GM20000 (cell line): Measurements from ENCODE around the gene NDUFA3.

Source experiments
- DNase-seq: peaks from one replicate; pipeline ENCODE4 v3.0.0; 2012; ENCODE audit warnings: low spot score
- TF ChIP-seq, protein P1 (sequence below): IDR thresholded peaks from 2 replicates; pipeline ENCODE4 v1.5.1; 2012; ENCODE audit warnings: mild to moderate bottlenecking, control low read depth; ENCODE audit errors: extremely low read depth, missing control alignments

NDUFA3 gene

DNA sequence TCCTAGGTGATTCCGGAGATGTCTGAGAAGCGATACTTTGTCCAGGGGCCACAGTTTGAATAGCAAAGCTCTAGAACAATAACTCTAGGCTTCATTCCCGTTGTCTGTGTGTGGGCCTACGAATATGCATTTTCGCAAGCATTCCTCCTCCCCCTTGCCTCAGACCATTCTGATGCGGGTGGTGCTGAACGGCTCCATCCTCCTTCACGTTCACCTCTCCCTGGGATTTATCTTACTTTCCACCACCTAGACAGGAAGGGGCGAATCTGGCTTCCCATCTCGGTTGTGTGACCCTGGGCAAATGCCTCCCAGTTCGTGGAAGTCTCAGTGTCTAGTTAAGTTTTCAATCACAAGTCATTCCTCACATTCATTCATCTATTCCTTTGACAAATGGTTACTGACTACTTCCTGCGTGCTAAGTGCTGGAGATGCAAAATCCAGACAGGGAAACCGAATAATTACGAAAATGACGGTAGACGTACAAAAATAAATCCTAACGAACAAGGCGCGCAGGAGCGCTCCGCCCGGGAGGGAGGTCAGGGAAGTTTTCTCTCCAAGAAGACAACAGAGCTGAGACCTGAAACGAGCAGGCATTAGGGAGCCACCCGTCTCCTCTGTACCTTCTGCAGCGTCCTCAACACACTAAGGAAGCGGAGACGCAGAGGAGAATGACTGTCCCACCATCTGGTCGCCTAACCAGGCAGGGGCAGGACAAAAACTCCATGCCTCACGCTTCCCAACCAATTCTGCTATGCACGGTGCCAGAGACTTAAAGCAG lies 33.6 kb downstream of the NDUFA3 start:
- TF ChIP-seq, protein P1, sequence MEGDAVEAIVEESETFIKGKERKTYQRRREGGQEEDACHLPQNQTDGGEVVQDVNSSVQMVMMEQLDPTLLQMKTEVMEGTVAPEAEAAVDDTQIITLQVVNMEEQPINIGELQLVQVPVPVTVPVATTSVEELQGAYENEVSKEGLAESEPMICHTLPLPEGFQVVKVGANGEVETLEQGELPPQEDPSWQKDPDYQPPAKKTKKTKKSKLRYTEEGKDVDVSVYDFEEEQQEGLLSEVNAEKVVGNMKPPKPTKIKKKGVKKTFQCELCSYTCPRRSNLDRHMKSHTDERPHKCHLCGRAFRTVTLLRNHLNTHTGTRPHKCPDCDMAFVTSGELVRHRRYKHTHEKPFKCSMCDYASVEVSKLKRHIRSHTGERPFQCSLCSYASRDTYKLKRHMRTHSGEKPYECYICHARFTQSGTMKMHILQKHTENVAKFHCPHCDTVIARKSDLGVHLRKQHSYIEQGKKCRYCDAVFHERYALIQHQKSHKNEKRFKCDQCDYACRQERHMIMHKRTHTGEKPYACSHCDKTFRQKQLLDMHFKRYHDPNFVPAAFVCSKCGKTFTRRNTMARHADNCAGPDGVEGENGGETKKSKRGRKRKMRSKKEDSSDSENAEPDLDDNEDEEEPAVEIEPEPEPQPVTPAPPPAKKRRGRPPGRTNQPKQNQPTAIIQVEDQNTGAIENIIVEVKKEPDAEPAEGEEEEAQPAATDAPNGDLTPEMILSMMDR, result no peak
- DNase-seq, result no peak

DNA sequence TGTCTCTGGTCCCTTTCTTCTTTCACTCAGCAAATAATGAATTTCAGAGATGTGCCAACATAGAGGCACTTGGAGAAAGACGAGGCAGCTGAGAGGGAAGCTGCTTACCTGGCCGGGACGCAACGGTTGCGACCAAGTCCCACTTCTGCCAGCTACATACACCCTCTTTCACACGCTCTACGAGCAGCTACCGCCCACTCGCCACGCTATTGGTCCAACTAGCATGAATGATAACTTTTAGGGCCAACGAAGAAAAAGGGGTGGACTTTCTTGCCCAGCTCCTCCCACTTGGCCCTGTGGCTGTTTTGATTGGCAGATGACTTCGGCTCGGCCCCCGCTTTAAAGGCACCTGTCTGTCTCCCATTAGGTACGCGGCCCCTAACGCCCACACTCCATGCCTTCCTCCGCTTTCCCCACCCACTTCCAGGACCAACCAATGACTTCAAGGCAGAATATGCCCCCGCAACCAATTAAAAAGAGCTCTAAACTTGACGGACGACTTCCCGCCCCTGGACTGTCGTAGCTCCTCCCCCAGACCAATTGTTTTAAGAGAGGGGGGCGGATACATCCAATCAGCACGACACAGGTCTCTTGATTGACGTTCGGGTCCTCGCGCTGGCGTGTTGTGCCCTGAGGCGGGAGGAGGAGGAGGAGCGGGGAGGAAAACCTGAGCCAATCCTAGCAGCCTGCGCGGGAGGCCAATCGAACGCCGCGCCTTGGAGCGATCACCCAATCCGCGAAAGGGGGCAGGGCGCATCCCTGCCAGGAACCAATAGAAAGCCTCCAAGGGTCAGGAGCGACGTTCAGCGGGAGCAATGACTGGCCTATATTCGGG lies 34.4 kb downstream of the NDUFA3 start:
- TF ChIP-seq, protein P1, result no peak
- peak; percentile 99 for DNase-seq

DNA sequence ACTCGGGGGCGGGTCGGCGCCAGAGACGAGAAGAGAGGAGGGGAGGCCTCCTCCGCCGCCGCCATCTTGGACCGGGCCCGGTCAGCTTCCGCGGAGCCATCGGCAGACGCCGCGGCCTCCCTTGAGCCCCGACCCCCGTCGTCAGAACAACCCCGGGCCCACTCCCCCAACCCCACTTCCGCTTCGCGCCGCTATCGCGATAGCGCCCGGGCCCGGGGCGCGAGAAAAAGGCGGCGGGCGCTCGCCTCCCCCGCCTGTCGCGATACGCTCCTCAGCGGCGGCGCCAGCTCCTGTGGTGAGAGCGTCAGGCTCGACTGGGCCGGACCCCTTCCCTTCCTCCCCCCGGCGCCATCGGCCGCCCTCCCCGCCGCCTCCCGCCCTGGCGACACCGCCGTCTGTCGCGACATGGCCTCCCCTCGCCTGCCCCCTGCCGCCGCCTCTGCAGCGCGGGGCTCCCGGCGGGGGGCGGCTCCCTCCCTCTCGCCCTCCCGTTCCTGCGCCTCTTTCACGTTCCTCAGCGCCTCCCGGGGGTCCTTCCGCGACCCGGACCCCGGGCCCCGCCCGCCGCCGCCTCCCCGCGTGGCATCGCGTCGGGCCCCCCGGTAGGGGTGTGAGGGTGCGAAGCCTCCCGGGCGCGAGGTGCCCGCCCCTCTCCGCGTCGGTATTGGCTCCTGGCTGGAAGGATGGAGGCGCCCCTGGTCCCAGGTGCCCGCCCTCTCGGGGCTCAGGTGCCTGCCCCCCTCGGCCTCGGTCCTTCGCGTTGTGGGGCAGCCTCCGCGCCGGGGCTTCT lies 35.2 kb downstream of the NDUFA3 start, which contains the start of gene CNOT3:
Gene CNOT3, plus strand, starts transcription at position 64 of the 790 bp plus-strand sequence. CDS start 5,217 bp downstream, outside the sequence.
- DNase-seq, result no peak
- TF ChIP-seq, protein P1, result no peak

DNA sequence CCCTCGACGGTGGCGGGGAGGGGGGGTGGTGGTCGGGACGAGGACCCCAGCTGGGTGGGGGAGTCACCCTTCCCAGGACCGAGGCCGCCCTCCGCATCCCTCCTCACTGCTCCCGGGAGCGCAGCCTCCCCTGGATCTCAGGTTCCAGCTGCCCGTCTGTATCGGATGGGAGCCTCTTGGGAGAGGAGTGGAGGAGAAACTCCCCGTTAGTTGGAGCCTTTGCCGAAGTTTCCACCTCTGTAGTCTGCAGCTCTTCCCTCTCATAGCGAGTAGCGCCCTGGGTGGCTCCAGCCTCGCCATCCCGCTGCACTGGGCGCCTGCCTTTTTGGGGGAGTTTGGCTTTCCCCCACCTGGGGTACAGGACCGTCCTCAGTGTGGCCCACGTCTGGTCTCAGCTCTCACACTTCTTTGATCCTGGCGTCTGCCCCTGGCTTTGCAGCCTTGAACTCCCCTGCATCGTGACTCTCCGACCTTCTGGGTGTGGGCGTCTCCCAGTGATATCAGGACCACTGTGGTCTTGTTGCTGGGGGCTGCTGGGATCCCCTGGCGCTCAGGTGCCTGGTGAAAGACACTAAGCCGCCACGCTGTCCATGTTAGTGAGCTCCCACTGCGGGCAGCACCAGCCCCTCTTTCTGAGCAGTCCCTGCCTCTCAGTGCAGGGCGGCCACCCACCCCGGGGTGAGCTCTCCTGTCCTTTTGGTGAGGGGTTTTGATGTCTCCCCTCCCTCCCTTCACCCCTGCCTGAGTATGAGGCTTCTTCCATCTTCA lies 36.0 kb downstream of the NDUFA3 start:
- TF ChIP-seq, protein P1, result no peak
- DNase-seq, result no peak

DNA sequence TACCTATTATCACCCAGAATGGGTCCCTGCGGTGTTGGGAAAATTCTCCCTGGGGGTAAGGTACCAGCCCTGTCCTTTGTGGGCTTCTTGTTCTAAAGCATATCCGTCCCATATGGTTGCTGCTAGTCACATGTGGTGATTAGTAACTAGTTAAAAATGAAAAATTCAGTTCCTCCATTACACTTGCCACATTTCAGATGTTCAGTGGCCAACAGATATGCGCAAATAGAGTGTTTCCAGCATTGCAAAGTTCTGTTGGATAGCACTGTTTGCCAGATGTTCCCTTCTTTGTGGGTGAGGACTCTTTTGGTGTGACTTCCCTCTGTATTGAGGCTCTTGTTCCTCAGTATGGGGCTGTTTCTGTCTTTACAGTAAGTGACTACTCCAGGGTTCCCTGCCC lies 38.7 kb downstream of the NDUFA3 start:
- DNase-seq, result no peak
- TF ChIP-seq, protein P1, result no peak

DNA sequence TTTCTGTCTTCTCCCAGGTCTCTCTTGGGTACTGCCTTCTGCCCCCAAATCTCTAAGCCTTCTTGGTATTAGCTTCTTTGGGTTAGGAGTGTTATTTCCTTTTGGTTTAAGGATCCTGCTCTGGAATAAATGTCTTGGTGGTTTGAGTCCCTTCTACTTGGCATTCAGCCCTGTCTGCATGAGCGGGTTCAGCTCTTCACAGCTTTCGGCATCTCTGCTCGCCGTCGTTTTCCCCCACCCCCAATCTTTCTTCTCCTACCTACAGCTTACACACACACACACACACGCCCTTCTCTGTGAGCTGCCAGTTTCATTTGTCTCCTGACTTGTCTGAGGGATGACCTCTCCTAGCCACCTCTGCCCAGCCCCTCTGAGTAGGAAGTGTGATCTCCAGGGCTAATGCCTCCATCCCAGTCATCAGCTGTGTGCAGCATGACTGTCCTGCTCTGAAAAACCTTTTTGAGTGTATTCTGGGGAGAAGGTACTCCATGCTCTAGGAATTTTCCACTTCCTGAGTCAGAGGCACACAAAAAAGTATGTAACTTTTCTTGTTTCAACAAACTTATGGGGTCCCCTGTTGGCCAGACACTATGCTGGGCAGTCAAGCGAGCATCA lies 39.6 kb downstream of the NDUFA3 start:
- TF ChIP-seq, protein P1, result no peak

More for the DNA sequence above, 39.6 kb downstream of the NDUFA3 start:
- DNase-seq, result no peak
